ENCODE results near the gene NUP43. TPM values are rescaled to one million over a fixed set of nuclear protein-coding genes. Genes with fewer than 3 reads are reported as not detected.

Gene NUP43
- total and polyA plus RNA-seq, 2 donors (not counting 1 experiment from before 2014, with no cell fraction given): 12.9 to 75.7 TPM

GRCh38 chr6:149771185-149771584, 24.9 kb upstream of the NUP43 start:
- Histone ChIP-seq H3K9ac (ENCODE audit: low read length) (no peak overlapping the region), H3K4me1 (ENCODE audit: control insufficient read depth in 2 of 2, insufficient read depth in 2 of 2, low read length in 2 of 2) (no peaks in the 10 kb centered on the region), H3K79me2 (ENCODE audit: control insufficient read depth, insufficient read depth, low read length) (peaks cover 48% of the 10 kb centered on the region), H4K20me1 (ENCODE audit: control insufficient read depth, insufficient read depth, low read length, poor library complexity, severe bottlenecking) (peaks cover 19% of the 10 kb centered on the region), H3K4me2 (replicated peaks; ENCODE audit: low read depth, low read length, poor library complexity, severe bottlenecking) (no peak overlapping the region), H3K27me3 (replicated peaks in 1 of 4; ENCODE audit: control extremely low read depth in 1 of 4, control insufficient read depth in 3 of 4, insufficient read depth in 4 of 4, low read length in 3 of 4) (no peaks in the 10 kb centered on the region), H3K27ac (ENCODE audit: low read length in 2 of 2) (no peak overlapping the region), H3K4me3 (ENCODE audit: control extremely low read depth in 1 of 5, extremely low read depth in 1 of 5, insufficient read depth in 1 of 5, low read depth in 2 of 5, low read length in 4 of 5) (no peak overlapping the region), H3K36me3 (replicated peaks in 1 of 2; ENCODE audit: control extremely low read depth in 1 of 2, control insufficient read depth in 1 of 2, extremely low read depth in 1 of 2, insufficient read depth in 2 of 2, low read length in 1 of 2) (peaks cover 5 to 43% of the 10 kb centered on the region in 2 experiments), H3K9me3 (ENCODE audit: control extremely low read depth in 1 of 3, control insufficient read depth in 2 of 3, insufficient read depth in 1 of 3, low read length in 2 of 3) (peaks cover 0 to 7% (median 0%) of the 10 kb centered on the region in 3 donors), H2AFZ (ENCODE audit: insufficient read depth, low read depth, low read length, poor library complexity, severe bottlenecking) (no peak overlapping the region)
- intact Hi-C loops (cut with micrococcal nuclease): no loop called here
- ATAC-seq (ENCODE audit: low read depth): no peak
- Mint-ChIP-seq H3K9me3 (ENCODE audit: insufficient read depth) (no peaks in the 10 kb centered on the region), H3K4me1 (no peaks in the 10 kb centered on the region), H3K4me3 (no peak overlapping the region), H3K27ac (no peak overlapping the region), H3K27me3 (no peaks in the 10 kb centered on the region)
- TF ChIP-seq CTCF (IDR thresholded peaks at IDR 0.05): no peak
- TF ChIP-seq EZH2 (IDR thresholded peaks at IDR 0.05; ENCODE audit: borderline replicate concordance, insufficient read depth, low read depth, low read length, poor library complexity, severe bottlenecking): no peak
- CTCF ChIA-PET: no interaction called here
- POLR2A ChIA-PET: no interaction called here
- no peak for DNase-seq
- WGBS (ENCODE audit: insufficient coverage): 100% methylated on average over 1 of the region's 3 CpGs

- H3K4me1 Mint-ChIP-seq: no peaks in the 10 kb centered on the region
- no peak overlapping the region for H2AFZ ChIP-seq (ENCODE audit: insufficient read depth, low read depth, low read length, poor library complexity, severe bottlenecking)
- intact Hi-C loops (cut with micrococcal nuclease): no loop called here
- ChIA-PET CTCF (no interaction called here), POLR2A (no interaction called here)
- no peak for DNase-seq
- no peak overlapping the region for H3K27ac ChIP-seq (ENCODE audit: low read length in 2 of 2)
- H3K9me3 Mint-ChIP-seq (ENCODE audit: insufficient read depth): peaks cover 3% of the 10 kb centered on the region
- no peak for ATAC-seq (ENCODE audit: low read depth)
- no CpG with 5 or more reads among the region's 2 CpGs for WGBS (ENCODE audit: insufficient coverage)
- peaks cover 56% of the 10 kb centered on the region for H3K79me2 ChIP-seq (ENCODE audit: control insufficient read depth, insufficient read depth, low read length)
- H3K4me3 ChIP-seq (ENCODE audit: control extremely low read depth in 1 of 5, extremely low read depth in 1 of 5, insufficient read depth in 1 of 5, low read depth in 2 of 5, low read length in 4 of 5): no peak overlapping the region
- peaks cover 0 to 9% (median 3%) of the 10 kb centered on the region in 3 donors for H3K9me3 ChIP-seq (ENCODE audit: control extremely low read depth in 1 of 3, control insufficient read depth in 2 of 3, insufficient read depth in 1 of 3, low read length in 2 of 3)
- H4K20me1 ChIP-seq (ENCODE audit: control insufficient read depth, insufficient read depth, low read length, poor library complexity, severe bottlenecking): peaks cover 19% of the 10 kb centered on the region
- TF ChIP-seq EZH2 (IDR thresholded peaks at IDR 0.05; ENCODE audit: borderline replicate concordance, insufficient read depth, low read depth, low read length, poor library complexity, severe bottlenecking): no peak
- no peak for TF ChIP-seq CTCF (IDR thresholded peaks at IDR 0.05)
- H3K27me3 ChIP-seq (replicated peaks in 1 of 4; ENCODE audit: control extremely low read depth in 1 of 4, control insufficient read depth in 3 of 4, insufficient read depth in 4 of 4, low read length in 3 of 4): no peaks in the 10 kb centered on the region
- H3K4me3 Mint-ChIP-seq: no peak overlapping the region
- H3K27me3 Mint-ChIP-seq: no peaks in the 10 kb centered on the region
- no peak overlapping the region for H3K9ac ChIP-seq (ENCODE audit: low read length)
- no peak overlapping the region for H3K27ac Mint-ChIP-seq
- peaks cover 5 to 39% of the 10 kb centered on the region in 2 experiments for H3K36me3 ChIP-seq (replicated peaks in 1 of 2; ENCODE audit: control extremely low read depth in 1 of 2, control insufficient read depth in 1 of 2, extremely low read depth in 1 of 2, insufficient read depth in 2 of 2, low read length in 1 of 2)
- H3K4me1 ChIP-seq (ENCODE audit: control insufficient read depth in 2 of 2, insufficient read depth in 2 of 2, low read length in 2 of 2): no peaks in the 10 kb centered on the region
- H3K4me2 ChIP-seq (replicated peaks; ENCODE audit: low read depth, low read length, poor library complexity, severe bottlenecking): no peak overlapping the region
Measured at GRCh38 chr6:149769676-149770075, 23.3 kb upstream of the NUP43 start.

Measured in B cell (primary cell).